Stimulated activated CD4-positive, alpha-beta T cell treated with anti-CD3 and anti-CD28 coated beads, Interleukin-4, amount 100 ng/mL, for 24 hours (primary cell): ENCODE results near the gene CEL.
A peak's percentile ranks its signal among the peaks of the same experiment; 100 is the strongest.
"Not testable (repeated sequence)": the region's sequence is repeated elsewhere in the genome, so short reads cannot be mapped to it uniquely, and the experiment has no call there.

Experiments
- DNase-seq: peaks from one replicate; pipeline ENCODE4 v3.0.0-alpha.2; 2020

Gene CEL

DNA sequence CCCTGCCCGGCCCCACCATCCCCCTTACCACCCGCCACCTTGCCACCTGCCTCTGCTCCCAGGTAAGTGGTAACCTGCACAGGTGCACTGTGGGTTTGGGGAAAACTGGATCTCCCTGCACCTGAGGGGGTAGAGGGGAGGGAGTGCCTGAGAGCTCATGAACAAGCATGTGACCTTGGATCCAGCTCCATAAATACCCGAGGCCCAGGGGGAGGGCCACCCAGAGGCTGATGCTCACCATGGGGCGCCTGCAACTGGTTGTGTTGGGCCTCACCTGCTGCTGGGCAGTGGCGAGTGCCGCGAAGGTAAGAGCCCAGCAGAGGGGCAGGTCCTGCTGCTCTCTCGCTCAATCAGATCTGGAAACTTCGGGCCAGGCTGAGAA, at the start of gene CEL:
CEL (plus strand) TSS at position 218 of the 382 bp plus-strand sequence; CDS start at position 240, 22 bp downstream.
- DNase-seq: not testable (repeated sequence)

DNA sequence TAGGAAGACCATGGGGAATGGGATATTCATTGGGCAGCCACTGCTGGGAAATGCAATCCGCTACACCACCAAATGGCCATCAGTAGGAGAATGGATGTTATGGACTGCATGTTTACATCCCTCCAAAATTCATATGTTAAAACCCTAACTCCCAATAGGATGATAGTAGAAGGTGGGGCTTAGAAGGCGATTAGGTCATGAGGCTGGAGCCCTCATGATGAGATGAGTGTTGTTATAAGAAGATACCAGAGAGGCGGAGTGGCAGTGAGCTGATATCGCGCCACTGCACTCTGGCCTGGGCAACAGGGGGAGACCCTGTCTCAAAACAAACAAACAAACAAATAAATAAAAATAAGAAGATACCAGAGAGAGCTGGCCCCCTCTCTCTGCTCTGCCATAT, 47.1 kb upstream of the CEL start:
- DNase-seq: no peak

DNA sequence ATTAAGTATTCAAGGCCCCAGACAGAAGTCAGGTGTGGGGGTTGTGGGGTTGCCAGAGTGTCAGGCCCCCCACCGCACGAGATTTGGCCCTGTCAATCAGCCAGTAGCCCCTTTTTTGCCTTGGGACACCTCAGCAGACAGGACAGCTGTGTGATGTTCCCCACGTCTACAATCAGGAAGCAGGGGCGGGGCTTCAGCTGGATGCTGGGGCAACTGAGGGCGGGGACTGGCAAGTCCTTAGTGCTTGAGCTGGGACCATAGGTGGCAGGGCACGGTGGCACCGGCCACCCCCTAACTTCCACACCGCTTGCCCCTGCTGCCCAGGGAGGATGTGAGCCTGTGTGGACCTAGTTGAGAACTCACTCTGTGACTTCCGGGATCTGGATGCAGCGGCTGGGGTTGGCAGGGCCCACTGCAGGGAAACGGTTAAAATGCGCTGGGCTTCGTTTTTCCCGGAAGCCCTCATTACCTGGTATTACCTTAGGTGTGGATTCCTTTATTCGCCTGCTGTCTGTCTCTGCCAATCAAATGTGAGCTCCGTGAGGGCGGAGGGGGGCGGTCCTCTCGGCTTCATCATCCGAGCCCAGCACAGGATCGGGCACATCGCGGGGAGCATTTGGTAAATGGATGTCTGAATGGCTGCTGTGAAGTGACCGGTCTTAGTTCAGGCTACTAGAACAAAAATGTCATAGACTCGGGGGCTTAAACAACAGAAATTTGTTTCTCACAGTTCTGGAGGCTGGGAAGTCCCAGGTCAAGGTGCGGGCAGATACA, 38.5 kb upstream of the CEL start:
- DNase-seq: peak; percentile 27

DNA sequence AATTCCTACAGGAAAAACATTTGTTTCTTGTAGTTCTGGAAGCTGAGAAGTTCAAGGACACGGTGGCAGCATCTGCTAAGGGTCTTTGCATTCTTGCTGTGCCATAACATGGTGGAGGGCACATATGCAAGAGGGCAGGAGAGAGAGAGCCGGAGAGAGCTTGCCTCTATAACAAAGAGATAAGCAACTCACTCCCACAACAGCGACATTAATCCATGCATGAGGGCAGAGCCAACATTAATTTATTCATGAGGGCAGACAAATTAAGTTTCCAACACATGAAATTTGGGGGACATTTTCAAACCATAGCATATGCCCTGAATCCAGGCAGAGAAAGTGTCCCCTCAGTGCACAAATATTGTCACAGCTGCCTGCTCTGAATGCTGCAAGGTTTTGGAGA, 35.4 kb upstream of the CEL start:
- no peak for DNase-seq

DNA sequence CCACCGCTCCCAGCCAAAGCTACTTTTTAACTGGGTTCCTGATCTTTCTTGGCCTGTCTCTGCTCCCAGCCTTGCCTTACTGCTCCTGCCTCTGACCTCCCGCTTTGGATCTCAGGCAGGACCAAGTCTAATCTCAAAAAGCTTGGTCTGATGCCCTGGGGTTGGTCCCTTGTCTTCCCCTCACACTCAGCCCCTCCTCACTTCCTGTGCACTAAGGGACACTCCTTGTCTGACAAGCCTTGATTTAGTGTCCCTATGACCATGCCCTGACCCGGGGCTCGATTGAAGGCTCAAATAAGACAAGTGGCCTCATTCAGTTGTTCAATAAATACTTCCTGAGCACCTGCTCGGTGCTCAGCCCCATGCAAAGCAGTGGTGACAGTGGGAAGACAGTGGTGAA, 34.6 kb upstream of the CEL start:
- no peak for DNase-seq

GRCh38 chr9:133028221-133028620, 33.6 kb upstream of the CEL start:
- no peak for DNase-seq

GRCh38 chr9:133029994-133030316, 31.8 kb upstream of the CEL start:
- no peak for DNase-seq

DNA sequence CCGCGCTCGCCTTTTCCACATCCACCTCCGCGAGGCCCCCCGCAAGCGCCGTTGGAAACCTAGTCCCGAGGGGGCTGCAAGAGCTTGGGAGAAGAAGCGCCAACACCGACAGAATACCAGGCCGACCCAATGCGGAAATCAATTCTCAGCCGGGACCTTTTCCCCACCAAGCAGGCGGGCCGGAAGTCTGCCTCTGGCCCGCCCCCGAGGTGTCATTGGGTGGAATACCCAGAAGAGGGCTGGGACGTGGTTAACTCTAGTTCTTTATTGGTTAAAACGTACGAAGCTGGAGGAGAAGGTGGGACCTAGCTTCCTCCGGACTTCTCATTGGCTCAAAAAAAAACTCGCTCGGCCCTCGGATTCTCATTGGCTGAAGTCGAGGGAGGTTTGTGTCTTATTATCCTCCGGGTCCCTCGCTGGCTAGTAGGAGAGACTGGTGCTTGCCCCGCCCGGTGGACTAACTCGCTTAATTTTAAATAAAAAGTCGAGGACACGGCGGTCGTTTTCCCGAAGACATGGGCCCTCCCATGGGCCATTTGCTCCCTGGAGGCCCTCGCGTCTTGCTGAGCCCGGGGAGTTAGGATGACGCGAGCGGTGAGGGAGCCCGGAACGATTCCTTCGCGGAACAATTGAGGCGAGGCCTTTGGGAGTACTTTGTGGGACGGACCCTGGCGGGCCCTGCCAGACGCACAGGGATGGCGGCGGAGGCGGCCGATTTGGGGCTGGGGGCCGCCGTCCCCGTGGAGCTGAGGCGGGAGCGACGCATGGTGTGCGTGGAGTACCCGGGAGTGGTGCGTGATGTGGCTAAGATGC, 31.3 kb upstream of the CEL start, which contains the start of gene GTF3C5:
GTF3C5 (plus strand) TSS at position 681 of the 813 bp plus-strand sequence; CDS start at position 696, 15 bp downstream.
- DNase-seq: peak; percentile 93

GRCh38 chr9:133031130-133031422, 30.7 kb upstream of the CEL start:
- DNase-seq: no peak

- peak; percentile 18 for DNase-seq
These were observed 30.3 kb upstream of the CEL start for GRCh38 chr9:133031496-133031911.

GRCh38 chr9:133032171-133032570, 29.6 kb upstream of the CEL start:
- no peak for DNase-seq

DNA sequence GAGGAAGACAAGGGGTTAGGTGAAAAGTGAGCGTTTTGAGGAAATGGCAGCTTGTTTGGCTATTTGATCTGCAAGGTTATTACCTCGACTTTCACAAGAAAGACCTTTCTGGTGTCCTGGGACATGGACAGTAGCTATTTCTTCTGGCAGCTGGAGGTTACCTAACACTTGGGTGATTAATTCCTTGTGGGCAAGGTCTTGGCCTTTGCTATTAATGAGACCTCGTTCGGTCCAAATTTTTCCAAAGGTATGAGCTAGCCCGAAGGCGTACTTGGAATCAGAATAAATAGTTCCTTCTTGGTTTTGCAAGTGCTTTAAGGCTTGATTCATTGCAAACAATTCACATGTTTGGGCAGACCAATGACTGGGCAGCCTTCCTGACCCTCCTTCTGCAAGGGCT, 26.1 kb upstream of the CEL start:
- DNase-seq: no peak

GRCh38 chr9:133037775-133038515, 23.8 kb upstream of the CEL start:
- DNase-seq: no peak

DNA sequence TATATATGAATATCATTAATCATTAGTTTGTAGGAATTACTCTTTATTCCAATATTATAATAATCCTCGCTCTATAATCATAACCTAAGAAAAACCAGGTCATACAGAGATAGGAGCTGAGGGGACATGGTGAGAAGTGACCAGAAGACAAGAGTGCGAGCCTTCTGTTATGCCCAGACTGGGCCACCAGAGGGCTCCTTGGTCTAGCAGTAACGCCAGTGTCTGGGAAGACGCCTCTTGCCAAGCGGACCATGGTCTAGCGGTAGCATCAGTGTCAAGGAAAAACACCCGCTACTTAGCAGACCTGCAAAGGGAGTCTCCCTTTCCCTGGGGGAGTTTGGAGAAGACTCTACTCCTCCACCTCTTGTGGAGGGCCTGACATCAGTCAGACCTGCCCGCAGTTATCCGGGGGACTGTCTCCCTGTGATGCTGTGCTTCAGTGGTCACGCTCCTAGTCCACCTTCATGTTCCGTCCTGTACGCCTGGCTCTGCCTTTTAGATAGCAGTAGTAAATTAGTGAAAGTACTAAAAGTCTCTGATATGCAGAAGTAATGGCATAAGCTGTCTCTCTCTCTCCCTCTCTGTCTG, 20.8 kb upstream of the CEL start:
- DNase-seq: peak; percentile 53

DNA sequence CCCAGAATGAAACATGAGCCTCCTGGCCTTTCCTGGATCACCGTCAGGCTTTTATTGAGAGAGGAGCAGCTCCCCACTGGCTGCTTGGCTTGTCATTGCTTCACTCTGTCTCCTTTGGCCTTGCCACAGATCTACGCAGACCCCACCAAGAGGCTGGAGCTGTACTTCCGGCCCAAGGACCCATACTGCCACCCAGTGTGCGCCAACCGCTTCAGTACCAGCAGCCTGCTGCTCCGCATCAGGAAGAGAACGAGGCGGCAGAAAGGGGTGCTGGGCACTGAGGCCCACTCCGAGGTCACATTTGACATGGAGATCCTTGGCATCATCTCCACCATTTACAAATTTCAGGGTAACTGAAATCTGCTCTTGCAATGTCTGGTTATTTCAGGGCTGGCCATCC, 19.8 kb upstream of the CEL start:
- DNase-seq: no peak

DNA sequence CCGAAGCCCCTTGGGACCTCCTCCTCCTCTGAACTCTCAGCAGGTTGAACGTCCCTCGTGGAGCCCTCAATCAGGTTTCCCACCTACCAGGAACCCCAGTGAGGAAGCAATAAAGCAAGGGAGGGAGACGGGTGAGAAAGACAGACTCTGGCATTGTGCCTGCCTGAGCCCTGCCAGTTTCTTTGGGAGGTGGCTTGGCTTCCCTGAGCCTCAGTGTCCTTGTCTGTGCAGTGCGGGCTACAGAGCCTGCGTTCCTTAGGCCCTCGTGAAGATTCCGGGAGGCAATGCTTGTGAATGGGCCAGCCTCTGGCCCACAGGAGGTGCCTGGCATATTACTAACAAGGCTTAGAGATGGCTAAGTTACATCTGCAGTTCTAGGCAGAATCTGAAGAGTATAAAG, 19.1 kb upstream of the CEL start:
- DNase-seq: no peak

- no peak for DNase-seq
These were observed 18.2 kb upstream of the CEL start for GRCh38 chr9:133043449-133044035.

DNA sequence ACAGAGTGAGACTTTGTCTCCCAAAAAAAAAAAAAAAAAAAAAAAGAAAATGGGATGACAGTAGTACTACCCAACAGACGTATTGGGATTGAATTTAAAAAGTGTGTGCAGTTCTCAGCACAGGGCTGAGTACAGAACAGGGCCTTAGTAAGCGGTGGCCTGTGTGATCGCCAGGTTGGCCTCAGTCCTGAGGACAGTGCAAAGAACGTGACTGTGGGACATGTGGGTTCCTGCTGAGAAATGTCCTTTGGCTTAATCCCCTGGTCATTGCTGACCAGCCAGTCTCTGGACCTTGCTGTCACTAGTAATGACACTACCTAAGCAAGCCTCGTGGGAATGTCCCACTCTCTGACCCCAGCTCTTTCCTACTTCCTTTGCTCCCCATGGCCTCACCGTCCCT, 17.7 kb upstream of the CEL start:
- DNase-seq: no peak

- DNase-seq: no peak
These were observed 17.1 kb upstream of the CEL start for GRCh38 chr9:133044661-133045060.

- DNase-seq: no peak
These were observed 16.6 kb upstream of the CEL start for GRCh38 chr9:133045132-133045531.

- DNase-seq: no peak
These were observed 15.4 kb upstream of the CEL start for GRCh38 chr9:133046196-133046899.

DNA sequence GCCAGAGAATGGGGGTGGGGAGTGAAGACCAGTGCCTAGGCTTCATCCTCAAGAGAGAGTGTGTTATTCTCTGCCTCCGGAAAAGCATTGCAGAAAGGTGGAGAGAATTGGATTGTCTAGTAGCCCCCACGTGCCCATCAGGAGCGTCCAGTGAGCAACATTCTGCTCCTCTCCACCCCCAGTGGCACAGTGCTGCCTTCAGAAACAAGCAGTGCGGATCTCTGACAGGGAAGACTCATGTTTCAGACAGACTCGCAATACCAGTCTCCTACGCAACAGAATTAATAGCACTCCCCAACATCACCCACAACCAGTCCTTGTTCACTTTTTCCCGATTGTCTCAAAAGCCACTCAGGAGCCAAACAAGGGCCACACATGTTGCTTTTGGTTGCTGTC, 14.9 kb upstream of the CEL start:
- no peak for DNase-seq
